Glutamatergic neuron (in vitro differentiated cells): ENCODE results near the gene CAMK1D. TPM values are rescaled to one million over a fixed set of nuclear protein-coding genes. Genes with fewer than 3 reads are reported as not detected.

Experiments
- DNase-seq: peaks from one replicate; pipeline ENCODE4 v3.0.0; 2022
- H3K27ac Mint-ChIP-seq: one replicate; pipeline ENCODE4 v1.8.0; 2020; ENCODE audit warnings: mild to moderate bottlenecking, mixed read lengths, inconsistent platforms; ENCODE audit not compliant: unreplicated experiment
- H3K27me3 Mint-ChIP-seq: one replicate; pipeline ENCODE4 v1.8.0; 2020; ENCODE audit warnings: mild to moderate bottlenecking, moderate library complexity, mixed read lengths, inconsistent platforms; ENCODE audit not compliant: unreplicated experiment
- H3K36me3 Mint-ChIP-seq: one replicate; pipeline ENCODE4 v1.8.0; 2020; ENCODE audit warnings: mild to moderate bottlenecking, mixed read lengths, inconsistent platforms; ENCODE audit not compliant: unreplicated experiment
- H3K4me1 Mint-ChIP-seq: one replicate; pipeline ENCODE4 v1.8.0; 2020; ENCODE audit warnings: mild to moderate bottlenecking, low read depth, mixed read lengths, inconsistent platforms; ENCODE audit not compliant: unreplicated experiment
- H3K4me3 Mint-ChIP-seq: one replicate; pipeline ENCODE4 v1.8.0; 2020; ENCODE audit warnings: mild to moderate bottlenecking, mixed read lengths, inconsistent platforms; ENCODE audit not compliant: unreplicated experiment
- H3K9me3 Mint-ChIP-seq: one replicate; pipeline ENCODE4 v1.8.0; 2020; ENCODE audit warnings: mild to moderate bottlenecking, moderate library complexity, mixed read lengths, inconsistent platforms; ENCODE audit not compliant: unreplicated experiment
- total RNA-seq: library from RNA; stranded (reverse); fragmentation: NEBNext Ultra II Directional; extraction: Animal tissue kit (Norgen Biotek cat#: 25700); gene quantifications from one replicate; pipeline ENCODE4 v1.2.1, GENCODE V29; 2021; ENCODE audit not compliant: unreplicated experiment
- TF ChIP-seq, protein P1 (sequence below): fragments of 200-600 bp; sonication (generic); IDR thresholded peaks from one replicate; pipeline ENCODE4 v1.5.0; 2021; ENCODE audit not compliant: partially characterized antibody, unreplicated experiment

The CAMK1D gene
- total RNA-seq, 1 donor from 2014 or later: 29.8 TPM

DNA sequence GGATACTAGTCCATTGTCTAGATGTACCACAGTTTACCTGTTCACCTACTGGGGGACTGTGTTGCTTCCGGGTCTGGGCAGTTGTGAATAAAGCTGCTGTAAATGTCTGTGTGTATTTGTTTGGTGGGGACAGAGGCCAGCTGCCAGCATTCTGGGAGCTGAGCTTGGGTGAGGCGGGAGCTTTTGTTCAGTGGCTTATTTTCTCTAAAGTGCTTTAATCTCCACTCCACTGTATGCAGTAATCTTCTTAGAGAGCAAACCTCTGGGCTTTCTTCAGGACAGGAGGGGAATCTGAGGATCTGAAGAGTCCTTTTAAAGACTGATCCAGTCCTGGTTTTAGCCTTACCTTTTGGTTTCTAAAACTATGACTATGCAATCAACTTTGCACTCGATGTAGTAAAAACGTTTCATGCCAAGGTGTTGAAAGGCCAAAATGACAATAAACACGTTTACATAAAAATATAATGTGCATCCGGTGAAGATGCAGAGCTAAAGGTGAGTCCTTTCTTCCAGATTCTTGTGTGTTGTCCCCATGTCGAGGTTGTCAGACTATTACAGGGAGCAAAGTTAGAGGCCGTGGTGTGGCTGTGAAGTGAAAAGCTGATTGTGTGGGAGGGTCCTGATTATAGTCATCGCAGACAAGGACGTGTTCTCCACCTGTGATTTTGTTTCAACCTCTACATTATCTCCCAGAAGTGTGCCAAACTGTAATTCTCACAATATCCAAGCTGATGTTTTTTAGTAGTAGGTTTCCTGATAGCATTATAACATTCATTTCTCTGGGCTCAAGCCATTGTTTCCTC, 279.8 kb downstream of the CAMK1D start:
- TF ChIP-seq, protein P1, sequence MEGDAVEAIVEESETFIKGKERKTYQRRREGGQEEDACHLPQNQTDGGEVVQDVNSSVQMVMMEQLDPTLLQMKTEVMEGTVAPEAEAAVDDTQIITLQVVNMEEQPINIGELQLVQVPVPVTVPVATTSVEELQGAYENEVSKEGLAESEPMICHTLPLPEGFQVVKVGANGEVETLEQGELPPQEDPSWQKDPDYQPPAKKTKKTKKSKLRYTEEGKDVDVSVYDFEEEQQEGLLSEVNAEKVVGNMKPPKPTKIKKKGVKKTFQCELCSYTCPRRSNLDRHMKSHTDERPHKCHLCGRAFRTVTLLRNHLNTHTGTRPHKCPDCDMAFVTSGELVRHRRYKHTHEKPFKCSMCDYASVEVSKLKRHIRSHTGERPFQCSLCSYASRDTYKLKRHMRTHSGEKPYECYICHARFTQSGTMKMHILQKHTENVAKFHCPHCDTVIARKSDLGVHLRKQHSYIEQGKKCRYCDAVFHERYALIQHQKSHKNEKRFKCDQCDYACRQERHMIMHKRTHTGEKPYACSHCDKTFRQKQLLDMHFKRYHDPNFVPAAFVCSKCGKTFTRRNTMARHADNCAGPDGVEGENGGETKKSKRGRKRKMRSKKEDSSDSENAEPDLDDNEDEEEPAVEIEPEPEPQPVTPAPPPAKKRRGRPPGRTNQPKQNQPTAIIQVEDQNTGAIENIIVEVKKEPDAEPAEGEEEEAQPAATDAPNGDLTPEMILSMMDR: no peak
- Mint-ChIP-seq H3K27me3 (no peaks in the 10 kb centered on the region), H3K9me3 (peaks cover 5% of the 10 kb centered on the region), H3K27ac (peak overlapping the region; percentile 84), H3K4me1 (peaks cover 24% of the 10 kb centered on the region), H3K4me3 (no peak overlapping the region), H3K36me3 (no peaks in the 10 kb centered on the region)
- no peak for DNase-seq

DNA sequence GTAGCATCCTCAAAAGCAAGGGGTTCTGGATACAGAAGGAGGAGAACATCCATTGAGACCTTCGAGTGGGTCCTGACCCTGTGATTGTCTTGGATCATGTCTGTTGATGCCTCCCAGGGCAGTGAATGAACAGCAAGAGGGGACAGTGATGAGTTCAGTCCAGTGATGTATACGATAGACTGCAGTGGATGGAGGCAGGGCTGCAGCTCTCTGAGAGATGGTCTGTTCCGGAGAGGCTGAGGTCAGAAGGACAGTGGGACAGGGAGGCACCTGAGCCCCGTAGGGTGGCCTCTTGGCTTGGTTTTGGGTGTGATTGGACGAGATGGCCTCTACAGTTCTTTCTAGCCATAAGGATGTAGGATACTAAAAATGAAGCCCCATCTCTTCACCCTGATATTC, 280.4 kb downstream of the CAMK1D start:
- Mint-ChIP-seq H3K27ac (no peak overlapping the region), H3K4me3 (no peak overlapping the region), H3K9me3 (peaks cover 7% of the 10 kb centered on the region), H3K27me3 (peaks cover 2% of the 10 kb centered on the region), H3K36me3 (no peaks in the 10 kb centered on the region), H3K4me1 (peaks cover 29% of the 10 kb centered on the region)
- no peak for DNase-seq
- TF ChIP-seq, protein P1: no peak

DNA sequence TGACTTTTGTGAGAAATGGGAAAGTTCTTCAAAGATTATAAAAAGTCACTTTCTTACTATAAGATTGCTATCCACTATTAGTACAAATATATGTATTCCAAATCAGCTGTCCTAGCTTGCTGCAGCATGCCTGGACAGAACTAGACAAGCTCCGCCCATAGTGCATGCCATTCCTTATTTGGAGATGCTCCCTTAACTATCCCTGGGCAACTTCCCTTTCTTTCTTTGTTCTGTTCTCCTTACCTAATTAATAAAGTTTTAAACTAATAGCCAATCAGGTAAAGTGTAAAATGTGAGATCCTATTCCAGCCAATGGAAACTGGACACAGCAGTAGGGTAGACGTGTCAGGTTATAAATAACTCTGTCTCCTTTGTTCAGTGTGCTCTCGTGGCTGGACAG, 281.9 kb downstream of the CAMK1D start:
- peaks cover 7% of the 10 kb centered on the region for H3K9me3 Mint-ChIP-seq
- peaks cover 39% of the 10 kb centered on the region for H3K4me1 Mint-ChIP-seq
- no peak overlapping the region for H3K27ac Mint-ChIP-seq
- no peaks in the 10 kb centered on the region for H3K36me3 Mint-ChIP-seq
- TF ChIP-seq, protein P1: no peak
- peaks cover 2% of the 10 kb centered on the region for H3K27me3 Mint-ChIP-seq
- no peak overlapping the region for H3K4me3 Mint-ChIP-seq
- DNase-seq: no peak

DNA sequence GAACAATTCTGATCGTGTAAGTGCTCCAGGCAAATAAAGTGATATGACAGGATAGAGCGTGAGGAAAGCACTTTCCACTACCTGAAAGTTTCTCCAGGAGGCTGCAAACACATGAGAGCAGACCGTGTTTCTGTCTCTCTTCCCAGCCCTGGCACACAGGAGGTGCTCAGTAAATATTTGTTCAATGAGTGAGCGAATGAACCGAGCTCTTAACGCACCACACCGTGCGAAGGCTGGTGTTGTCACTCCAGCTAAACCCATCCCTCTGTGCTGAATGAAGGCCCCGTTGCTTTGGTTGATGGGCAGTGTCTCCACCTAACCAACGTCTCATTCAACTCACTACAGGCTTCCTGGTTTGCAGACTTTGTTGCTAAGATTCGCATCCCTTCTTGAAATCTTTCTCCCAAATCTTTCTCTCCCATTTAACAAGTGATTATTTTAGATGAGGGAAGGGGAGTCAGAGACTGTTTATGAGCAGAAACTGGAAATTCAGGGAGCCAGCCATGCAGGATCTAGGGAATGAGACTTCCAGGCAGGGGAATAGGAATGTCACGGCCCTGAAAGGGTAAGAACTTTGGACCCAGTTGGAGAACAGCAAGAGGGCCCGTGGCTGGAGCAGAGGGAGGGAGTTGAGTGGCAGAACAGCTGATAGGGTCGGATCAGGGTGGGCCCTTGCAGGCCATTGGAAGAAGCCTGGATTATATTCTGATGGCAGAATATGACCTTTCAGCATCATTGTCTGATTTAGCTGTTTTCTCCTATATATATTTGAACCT, 282.6 kb downstream of the CAMK1D start:
- Mint-ChIP-seq H3K4me1 (peaks cover 39% of the 10 kb centered on the region), H3K36me3 (no peaks in the 10 kb centered on the region), H3K4me3 (no peak overlapping the region), H3K27ac (peak overlapping the region; percentile 73), H3K9me3 (peaks cover 7% of the 10 kb centered on the region), H3K27me3 (peaks cover 2% of the 10 kb centered on the region)
- no peak for DNase-seq
- TF ChIP-seq, protein P1: no peak
